ENCODE data around the gene TMEM184B. TPM values are rescaled to one million over a fixed set of nuclear protein-coding genes. Genes with fewer than 3 reads are reported as not detected.

TMEM184B gene
- total and polyA plus RNA-seq, 2 experiments from 2014 or later = 42.2 to 95.1 TPM

DNA sequence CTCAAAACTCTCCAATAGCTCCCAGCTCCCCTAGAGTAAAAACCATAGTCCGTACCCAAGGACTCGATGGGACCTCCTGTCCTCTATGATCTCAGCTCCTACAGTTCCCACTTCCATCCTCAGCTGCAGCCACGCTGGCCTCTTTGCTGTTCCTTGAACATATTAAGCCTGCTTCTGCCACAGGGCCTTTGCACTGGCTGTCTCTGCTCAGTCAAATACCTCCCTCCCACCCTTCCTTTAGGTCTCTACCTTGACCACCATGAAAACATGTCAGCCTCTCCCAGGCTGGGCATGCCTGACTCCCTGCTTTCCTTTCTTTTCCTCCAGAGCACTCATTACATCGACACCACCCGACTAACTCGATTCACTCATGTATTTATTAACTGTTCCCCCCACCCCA is 24.5 kb downstream of the TMEM184B start:
- H3K4me3 Mint-ChIP-seq = no peak overlapping the region
- no peak overlapping the region for H3K4me3 ChIP-seq
- no peaks in the 10 kb centered on the region for H3K9me2 ChIP-seq (ENCODE audit: insufficient read depth)
- H3K36me3 Mint-ChIP-seq (ENCODE audit: low read depth) = peaks cover 28% of the 10 kb centered on the region
- H3K36me3 ChIP-seq (ENCODE audit: insufficient read depth) = no peaks in the 10 kb centered on the region
- H3K4me1 ChIP-seq (ENCODE audit: insufficient read depth) = no peaks in the 10 kb centered on the region
- no peak for DNase-seq (ENCODE audit: low spot score)
- no peaks in the 10 kb centered on the region for H3K27me3 ChIP-seq (ENCODE audit: insufficient read depth)
- peaks cover 52% of the 10 kb centered on the region for H3K79me2 ChIP-seq (replicated peaks; ENCODE audit: insufficient read depth)
- peaks cover 5% of the 10 kb centered on the region for H3K4me1 Mint-ChIP-seq
- no peak overlapping the region for H3K4me2 ChIP-seq
- H3K9me3 Mint-ChIP-seq = no peaks in the 10 kb centered on the region
- peak overlapping the region; percentile 27; the same call in 1 of the 2 replicates for H3K27ac Mint-ChIP-seq
- H2AFZ ChIP-seq = no peak overlapping the region
- H4K20me1 ChIP-seq (replicated peaks; ENCODE audit: insufficient read depth) = peaks cover 24% of the 10 kb centered on the region
- no peak for ATAC-seq
- TF ChIP-seq EZH2phosphoT487 (IDR thresholded peaks at IDR 0.05; ENCODE audit: unreplicated experiment) = no peak
- no peak for TF ChIP-seq STAT1 (IDR thresholded peaks at IDR 0.05; ENCODE audit: unreplicated experiment)
- H3K27me3 Mint-ChIP-seq (ENCODE audit: insufficient read depth, low read depth, poor library complexity) = peaks cover 11% of the 10 kb centered on the region
- H3F3A ChIP-seq (replicated peaks; ENCODE audit: low read depth) = no peaks in the 10 kb centered on the region
- no peak overlapping the region for H3K27ac ChIP-seq (ENCODE audit: low read depth)

DNA sequence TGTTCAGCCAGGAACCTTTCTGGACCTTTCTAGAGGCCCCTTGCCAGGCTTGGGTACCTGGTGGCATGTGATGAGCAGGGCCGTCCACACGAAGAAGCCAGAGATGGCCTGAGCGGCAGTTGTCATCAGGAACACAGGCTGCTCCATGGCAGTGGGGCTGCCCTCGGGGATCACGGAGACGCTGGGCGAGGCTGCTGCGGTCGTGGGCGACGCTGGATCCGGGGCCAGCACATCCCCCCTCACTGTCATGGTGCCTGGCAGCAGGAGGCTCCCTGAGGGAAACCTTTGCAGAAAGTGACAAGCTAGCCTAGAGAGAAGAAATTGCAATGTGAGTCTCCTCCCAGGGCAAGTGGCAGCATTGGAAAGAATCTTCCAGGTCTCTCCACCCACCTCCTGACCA is 25.1 kb downstream of the TMEM184B start:
- Histone ChIP-seq H3K4me2 (no peak overlapping the region), H3K4me3 (no peak overlapping the region), H3K79me2 (replicated peaks; ENCODE audit: insufficient read depth) (peaks cover 47% of the 10 kb centered on the region), H2AFZ (no peak overlapping the region), H3K9me2 (ENCODE audit: insufficient read depth) (no peaks in the 10 kb centered on the region), H3K27me3 (ENCODE audit: insufficient read depth) (no peaks in the 10 kb centered on the region), H4K20me1 (replicated peaks; ENCODE audit: insufficient read depth) (peaks cover 24% of the 10 kb centered on the region), H3K4me1 (ENCODE audit: insufficient read depth) (no peaks in the 10 kb centered on the region), H3K36me3 (ENCODE audit: insufficient read depth) (no peaks in the 10 kb centered on the region), H3F3A (replicated peaks; ENCODE audit: low read depth) (no peaks in the 10 kb centered on the region), H3K27ac (ENCODE audit: low read depth) (no peak overlapping the region)
- no peak for DNase-seq (ENCODE audit: low spot score)
- Mint-ChIP-seq H3K36me3 (ENCODE audit: low read depth) (peaks cover 28% of the 10 kb centered on the region), H3K4me1 (peaks cover 6% of the 10 kb centered on the region), H3K9me3 (no peaks in the 10 kb centered on the region), H3K27ac (peak overlapping the region; percentile 27; the same call in 1 of the 2 replicates), H3K4me3 (no peak overlapping the region), H3K27me3 (ENCODE audit: insufficient read depth, low read depth, poor library complexity) (peaks cover 11% of the 10 kb centered on the region)
- no peak for TF ChIP-seq ZNF331 (CRISPR knock-in tag; IDR thresholded peaks at IDR 0.05; ENCODE audit: low read depth)
- TF ChIP-seq ZNF114 (CRISPR knock-in tag; IDR thresholded peaks at IDR 0.05) = no peak
- TF ChIP-seq, protein P1, sequence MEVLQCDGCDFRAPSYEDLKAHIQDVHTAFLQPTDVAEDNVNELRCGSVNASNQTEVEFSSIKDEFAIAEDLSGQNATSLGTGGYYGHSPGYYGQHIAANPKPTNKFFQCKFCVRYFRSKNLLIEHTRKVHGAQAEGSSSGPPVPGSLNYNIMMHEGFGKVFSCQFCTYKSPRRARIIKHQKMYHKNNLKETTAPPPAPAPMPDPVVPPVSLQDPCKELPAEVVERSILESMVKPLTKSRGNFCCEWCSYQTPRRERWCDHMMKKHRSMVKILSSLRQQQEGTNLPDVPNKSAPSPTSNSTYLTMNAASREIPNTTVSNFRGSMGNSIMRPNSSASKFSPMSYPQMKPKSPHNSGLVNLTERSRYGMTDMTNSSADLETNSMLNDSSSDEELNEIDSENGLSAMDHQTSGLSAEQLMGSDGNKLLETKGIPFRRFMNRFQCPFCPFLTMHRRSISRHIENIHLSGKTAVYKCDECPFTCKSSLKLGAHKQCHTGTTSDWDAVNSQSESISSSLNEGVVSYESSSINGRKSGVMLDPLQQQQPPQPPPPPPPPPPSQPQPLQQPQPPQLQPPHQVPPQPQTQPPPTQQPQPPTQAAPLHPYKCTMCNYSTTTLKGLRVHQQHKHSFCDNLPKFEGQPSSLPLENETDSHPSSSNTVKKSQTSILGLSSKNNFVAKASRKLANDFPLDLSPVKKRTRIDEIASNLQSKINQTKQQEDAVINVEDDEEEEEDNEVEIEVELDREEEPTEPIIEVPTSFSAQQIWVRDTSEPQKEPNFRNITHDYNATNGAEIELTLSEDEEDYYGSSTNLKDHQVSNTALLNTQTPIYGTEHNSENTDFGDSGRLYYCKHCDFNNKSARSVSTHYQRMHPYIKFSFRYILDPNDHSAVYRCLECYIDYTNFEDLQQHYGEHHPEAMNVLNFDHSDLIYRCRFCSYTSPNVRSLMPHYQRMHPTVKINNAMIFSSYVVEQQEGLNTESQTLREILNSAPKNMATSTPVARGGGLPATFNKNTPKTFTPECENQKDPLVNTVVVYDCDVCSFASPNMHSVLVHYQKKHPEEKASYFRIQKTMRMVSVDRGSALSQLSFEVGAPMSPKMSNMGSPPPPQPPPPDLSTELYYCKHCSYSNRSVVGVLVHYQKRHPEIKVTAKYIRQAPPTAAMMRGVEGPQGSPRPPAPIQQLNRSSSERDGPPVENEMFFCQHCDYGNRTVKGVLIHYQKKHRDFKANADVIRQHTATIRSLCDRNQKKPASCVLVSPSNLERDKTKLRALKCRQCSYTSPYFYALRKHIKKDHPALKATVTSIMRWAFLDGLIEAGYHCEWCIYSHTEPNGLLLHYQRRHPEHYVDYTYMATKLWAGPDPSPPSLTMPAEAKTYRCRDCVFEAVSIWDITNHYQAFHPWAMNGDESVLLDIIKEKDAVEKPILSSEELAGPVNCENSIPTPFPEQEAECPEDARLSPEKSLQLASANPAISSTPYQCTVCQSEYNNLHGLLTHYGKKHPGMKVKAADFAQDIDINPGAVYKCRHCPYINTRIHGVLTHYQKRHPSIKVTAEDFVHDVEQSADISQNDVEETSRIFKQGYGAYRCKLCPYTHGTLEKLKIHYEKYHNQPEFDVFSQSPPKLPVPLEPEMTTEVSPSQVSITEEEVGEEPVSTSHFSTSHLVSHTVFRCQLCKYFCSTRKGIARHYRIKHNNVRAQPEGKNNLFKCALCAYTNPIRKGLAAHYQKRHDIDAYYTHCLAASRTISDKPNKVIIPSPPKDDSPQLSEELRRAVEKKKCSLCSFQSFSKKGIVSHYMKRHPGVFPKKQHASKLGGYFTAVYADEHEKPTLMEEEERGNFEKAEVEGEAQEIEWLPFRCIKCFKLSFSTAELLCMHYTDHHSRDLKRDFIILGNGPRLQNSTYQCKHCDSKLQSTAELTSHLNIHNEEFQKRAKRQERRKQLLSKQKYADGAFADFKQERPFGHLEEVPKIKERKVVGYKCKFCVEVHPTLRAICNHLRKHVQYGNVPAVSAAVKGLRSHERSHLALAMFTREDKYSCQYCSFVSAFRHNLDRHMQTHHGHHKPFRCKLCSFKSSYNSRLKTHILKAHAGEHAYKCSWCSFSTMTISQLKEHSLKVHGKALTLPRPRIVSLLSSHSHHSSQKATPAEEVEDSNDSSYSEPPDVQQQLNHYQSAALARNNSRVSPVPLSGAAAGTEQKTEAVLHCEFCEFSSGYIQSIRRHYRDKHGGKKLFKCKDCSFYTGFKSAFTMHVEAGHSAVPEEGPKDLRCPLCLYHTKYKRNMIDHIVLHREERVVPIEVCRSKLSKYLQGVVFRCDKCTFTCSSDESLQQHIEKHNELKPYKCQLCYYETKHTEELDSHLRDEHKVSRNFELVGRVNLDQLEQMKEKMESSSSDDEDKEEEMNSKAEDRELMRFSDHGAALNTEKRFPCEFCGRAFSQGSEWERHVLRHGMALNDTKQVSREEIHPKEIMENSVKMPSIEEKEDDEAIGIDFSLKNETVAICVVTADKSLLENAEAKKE (CRISPR knock-in tag; IDR thresholded peaks at IDR 0.05) = no peak
- no peak for TF ChIP-seq JUNB (IDR thresholded peaks at IDR 0.05; ENCODE audit: unreplicated experiment)
- TF ChIP-seq, protein P2, sequence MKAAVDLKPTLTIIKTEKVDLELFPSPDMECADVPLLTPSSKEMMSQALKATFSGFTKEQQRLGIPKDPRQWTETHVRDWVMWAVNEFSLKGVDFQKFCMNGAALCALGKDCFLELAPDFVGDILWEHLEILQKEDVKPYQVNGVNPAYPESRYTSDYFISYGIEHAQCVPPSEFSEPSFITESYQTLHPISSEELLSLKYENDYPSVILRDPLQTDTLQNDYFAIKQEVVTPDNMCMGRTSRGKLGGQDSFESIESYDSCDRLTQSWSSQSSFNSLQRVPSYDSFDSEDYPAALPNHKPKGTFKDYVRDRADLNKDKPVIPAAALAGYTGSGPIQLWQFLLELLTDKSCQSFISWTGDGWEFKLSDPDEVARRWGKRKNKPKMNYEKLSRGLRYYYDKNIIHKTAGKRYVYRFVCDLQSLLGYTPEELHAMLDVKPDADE (IDR thresholded peaks at IDR 0.05) = no peak
- no peak for TF ChIP-seq EZH2phosphoT487 (IDR thresholded peaks at IDR 0.05; ENCODE audit: unreplicated experiment)
- no peak for TF ChIP-seq POLR2AphosphoS5 (IDR thresholded peaks at IDR 0.05; ENCODE audit: low read depth)
- ATAC-seq = no peak

Data from GM23338 (cell line).